HG03432 (cell line): ENCODE results near the gene MACROD2.

Source experiments
- ATAC-seq: cut with Tn5 transposase; IDR thresholded peaks from one replicate; pipeline ENCODE4 v1.9.1; 2021; ENCODE audit warnings: mild to moderate bottlenecking, moderate library complexity; ENCODE audit not compliant: unreplicated experiment

MACROD2 gene

GRCh38 chr20:15618110-15618509, 1622.8 kb downstream of the MACROD2 start:
- no peak for ATAC-seq

GRCh38 chr20:15618912-15619311, 1623.6 kb downstream of the MACROD2 start:
- ATAC-seq = no peak

- no peak for ATAC-seq
These were observed 1624.0 kb downstream of the MACROD2 start for GRCh38 chr20:15619341-15619740.

GRCh38 chr20:15619816-15620215, 1624.5 kb downstream of the MACROD2 start:
- no peak for ATAC-seq

DNA sequence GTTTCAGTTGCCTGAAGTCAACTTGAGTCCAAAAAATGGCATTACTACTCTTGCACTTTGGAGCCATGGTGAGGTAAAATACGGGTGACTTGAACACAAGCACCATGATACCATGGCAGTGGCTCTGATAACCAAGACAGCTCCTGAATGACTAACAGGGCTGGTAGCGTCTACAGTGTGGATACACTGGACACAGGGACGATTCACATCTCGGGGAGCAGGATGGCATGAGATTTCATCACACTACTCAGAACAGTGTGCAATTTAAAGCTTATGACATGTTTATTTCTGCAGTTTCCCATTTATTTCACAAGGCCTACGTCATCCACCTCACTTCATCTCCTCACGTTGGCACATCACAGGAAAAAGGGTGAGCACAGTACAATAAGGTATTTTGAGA, 1627.1 kb downstream of the MACROD2 start:
- no peak for ATAC-seq

DNA sequence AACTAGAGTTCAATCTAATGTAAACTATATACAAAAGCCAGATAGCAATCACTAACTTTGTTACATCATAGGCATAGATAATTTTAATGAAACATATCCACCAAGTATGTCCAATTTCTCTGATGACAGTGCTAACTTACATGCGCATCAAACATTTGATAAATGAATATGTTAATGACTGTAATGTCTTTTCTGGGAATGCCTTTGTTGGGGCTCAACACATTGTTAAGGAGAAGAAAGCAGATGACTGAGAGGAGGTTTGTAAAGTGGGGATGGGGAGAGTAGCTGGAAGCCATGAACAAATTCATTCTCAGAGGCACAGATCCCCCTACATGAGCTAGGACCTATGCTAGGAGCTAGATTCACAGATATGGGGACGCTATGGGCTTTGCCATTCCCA, 1627.9 kb downstream of the MACROD2 start:
- ATAC-seq = no peak

- ATAC-seq = no peak
These were observed 1630.7 kb downstream of the MACROD2 start for GRCh38 chr20:15625981-15626380.

DNA sequence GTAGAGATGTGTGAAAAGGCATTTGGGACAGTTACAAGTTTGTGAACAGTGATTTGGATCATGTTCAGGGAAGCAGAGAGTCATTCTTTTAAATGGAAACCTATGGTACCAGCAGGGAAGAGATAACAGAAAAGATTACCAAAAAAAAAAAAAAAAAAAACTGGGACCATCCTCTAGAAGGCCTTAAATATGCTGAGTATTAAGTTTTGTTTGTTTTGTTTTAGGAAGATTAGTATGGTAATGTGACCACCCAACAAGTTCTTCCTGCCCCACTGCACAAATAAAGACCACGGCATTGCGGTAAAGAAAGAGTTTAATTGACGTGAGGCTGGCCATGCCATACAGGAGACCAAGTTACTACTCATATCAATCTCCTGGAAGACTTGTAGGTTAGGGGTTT, 1631.8 kb downstream of the MACROD2 start:
- no peak for ATAC-seq

GRCh38 chr20:15627501-15627903, 1632.2 kb downstream of the MACROD2 start:
- no peak for ATAC-seq

GRCh38 chr20:15628851-15629353, 1633.6 kb downstream of the MACROD2 start:
- ATAC-seq = no peak

DNA sequence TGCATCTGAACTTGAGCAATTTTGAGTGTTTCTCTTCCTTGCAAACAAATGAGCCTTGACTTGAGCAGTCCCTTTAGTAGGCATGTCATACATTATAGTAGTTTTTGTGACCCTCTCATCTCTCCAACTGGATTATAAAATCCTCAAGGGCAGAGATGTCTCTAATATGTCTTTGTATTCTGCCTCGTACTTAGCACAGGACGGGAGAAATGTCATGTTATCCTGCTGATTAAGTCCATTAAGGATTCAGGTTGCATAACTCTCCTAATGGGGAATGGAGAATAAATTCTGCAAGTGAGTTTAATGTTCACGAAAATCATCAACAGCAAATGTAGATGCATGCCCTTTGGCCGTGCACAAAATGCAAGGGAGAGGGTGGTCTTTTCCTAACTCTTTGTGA, 1635.0 kb downstream of the MACROD2 start:
- no peak for ATAC-seq

DNA sequence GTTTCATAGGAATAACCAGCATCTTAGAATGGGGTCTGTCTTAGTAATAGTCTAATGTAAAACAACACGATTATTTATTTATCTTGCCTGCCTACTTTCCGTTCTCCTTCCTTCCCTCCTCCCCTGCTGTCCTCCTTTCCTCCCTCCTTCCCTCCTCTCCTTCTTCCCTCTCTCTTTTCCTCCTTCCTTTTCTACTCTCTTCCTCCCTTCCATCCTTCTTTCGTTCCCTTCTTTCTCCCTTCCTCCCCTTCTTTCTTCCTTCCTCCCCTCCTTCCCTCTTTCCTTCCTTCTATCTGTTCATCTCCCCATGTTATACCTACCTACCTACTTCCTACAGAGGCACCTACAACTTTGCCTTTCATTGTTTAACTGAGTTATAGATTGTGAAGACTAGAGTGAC, 1637.4 kb downstream of the MACROD2 start:
- no peak for ATAC-seq

GRCh38 chr20:15634102-15634501, 1638.8 kb downstream of the MACROD2 start:
- ATAC-seq = no peak

DNA sequence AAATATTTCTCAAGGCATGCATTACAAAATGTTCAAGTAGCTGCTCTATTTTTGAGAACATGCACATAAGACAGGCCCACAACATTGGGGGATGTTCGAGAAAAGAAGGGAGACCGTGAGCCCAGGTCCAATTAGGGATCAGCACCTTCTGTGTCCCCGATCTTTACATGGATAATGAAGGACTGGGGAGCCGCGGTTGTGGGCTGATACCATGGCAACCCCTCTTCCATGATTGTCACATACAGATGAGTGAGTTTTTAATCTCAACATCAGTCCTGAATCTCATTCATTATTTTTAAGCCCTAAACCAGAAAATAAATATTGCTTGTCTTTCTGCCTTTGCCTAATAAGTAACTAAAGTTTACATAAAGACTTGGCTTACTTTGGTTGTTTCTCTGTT, 1642.2 kb downstream of the MACROD2 start:
- ATAC-seq = no peak

- ATAC-seq = no peak
These were observed 1642.8 kb downstream of the MACROD2 start for GRCh38 chr20:15637950-15638754.

- no peak for ATAC-seq
These were observed 1643.5 kb downstream of the MACROD2 start for GRCh38 chr20:15638816-15639215.

- ATAC-seq = no peak
These were observed 1644.5 kb downstream of the MACROD2 start for GRCh38 chr20:15639839-15640238.

DNA sequence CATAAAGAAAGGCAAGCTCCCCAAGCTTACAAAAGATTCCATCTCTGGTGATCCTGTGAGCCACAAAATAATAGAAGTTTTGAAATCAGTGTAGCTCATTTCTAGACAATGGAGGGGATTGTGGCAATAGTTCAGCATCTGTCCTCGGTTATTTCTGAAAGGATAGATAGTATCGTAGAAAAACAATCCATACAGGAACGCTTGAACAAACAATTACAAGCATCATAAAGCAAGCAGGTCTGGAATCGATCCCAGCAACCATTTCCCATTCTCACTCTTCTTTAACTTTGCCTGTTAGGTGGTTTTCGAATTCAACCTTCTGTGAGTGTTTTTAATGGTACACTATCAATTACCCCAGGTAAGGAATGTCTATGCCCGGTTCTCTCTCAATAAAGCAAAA, 1646.8 kb downstream of the MACROD2 start:
- no peak for ATAC-seq

DNA sequence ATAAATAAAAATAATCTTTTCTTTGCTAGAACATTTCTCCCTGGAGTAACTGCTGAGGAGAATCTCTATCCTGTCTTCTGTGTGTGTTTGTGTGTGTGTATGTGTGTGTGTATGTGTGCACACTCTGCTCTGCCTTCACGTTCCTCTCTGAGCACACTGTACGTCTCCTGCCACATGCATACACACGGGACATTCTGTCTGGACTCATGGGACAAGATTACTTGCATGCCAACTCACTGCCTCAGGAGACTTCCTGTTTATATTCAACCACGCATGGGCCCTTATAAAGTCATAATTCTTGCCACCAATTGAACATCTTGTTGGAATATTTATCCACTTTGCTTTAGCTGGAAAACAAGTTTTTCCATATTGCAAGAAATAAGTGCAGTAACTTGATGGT, 1647.4 kb downstream of the MACROD2 start:
- ATAC-seq = no peak

GRCh38 chr20:15643713-15644112, 1648.4 kb downstream of the MACROD2 start:
- no peak for ATAC-seq

DNA sequence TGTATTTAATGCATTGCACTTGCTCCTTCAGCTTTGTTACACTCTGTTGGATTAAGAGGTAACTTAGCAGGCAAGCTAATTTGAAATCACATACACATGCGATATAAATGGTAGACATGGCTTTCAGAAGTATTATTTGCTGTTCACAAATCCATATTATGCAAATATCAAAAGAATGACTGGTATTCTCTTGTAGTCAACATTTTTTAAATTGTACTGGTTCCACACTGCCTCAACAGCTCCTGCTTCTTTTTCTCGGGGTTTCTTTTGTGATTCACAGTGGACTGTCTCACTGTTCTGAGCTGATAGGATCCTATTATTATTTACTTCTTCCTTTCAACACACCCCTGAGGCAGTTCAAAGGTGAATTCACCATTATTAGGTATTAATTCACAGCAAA, 1650.5 kb downstream of the MACROD2 start:
- ATAC-seq = no peak

GRCh38 chr20:15653396-15654207, 1658.3 kb downstream of the MACROD2 start:
- no peak for ATAC-seq
